GM23248 (cell line): ENCODE measurements around the gene IQCM. TPM values are rescaled to one million over a fixed set of nuclear protein-coding genes. Genes with fewer than 3 reads are reported as not detected.
A peak's percentile ranks its signal among the peaks of the same experiment; 100 is the strongest.

Experiments
- DNase-seq: peaks from one replicate; pipeline ENCODE4 v3.0.0-alpha.2; 2015
- H2AFZ ChIP-seq: fragments of 200-600 bp; sonication (generic); 2 replicates; pipeline ENCODE4 v1.6.1; 2016; ENCODE audit warnings: antibody characterized with exemption
- H3F3A ChIP-seq: fragments of 200-600 bp; sonication (generic); 2 replicates; pipeline ENCODE4 v1.6.1; 2016; ENCODE audit warnings: mild to moderate bottlenecking, antibody characterized with exemption, mixed run types; ENCODE audit not compliant: insufficient read depth
- H3K27ac ChIP-seq: fragments of 200-600 bp; sonication (generic); 2 replicates; pipeline ENCODE4 v1.5.1; 2016; ENCODE audit warnings: mild to moderate bottlenecking
- H3K27me3 ChIP-seq: fragments of 200-600 bp; sonication (generic); replicated peaks from 2 replicates; pipeline ENCODE4 v1.6.1; 2016; ENCODE audit warnings: mild to moderate bottlenecking; ENCODE audit not compliant: insufficient read depth
- H3K36me3 ChIP-seq: fragments of 200-600 bp; sonication (generic); 2 replicates; pipeline ENCODE4 v1.6.1; 2016; ENCODE audit warnings: low read depth, mild to moderate bottlenecking
- H3K4me1 ChIP-seq: fragments of 200-600 bp; sonication (generic); 2 replicates; pipeline ENCODE4 v1.6.1; 2016; ENCODE audit warnings: mild to moderate bottlenecking; ENCODE audit not compliant: insufficient read depth
- H3K4me2 ChIP-seq: fragments of 200-600 bp; sonication (generic); one replicate; pipeline ENCODE4 v1.6.1; 2016; ENCODE audit warnings: mild to moderate bottlenecking; ENCODE audit not compliant: unreplicated experiment
- H3K4me3 ChIP-seq: fragments of 200-600 bp; sonication (generic); 2 replicates; pipeline ENCODE4 v1.5.1; 2016; ENCODE audit warnings: mild to moderate bottlenecking
- H3K79me2 ChIP-seq: fragments of 200-600 bp; sonication (generic); 2 replicates; pipeline ENCODE4 v1.6.1; 2016; ENCODE audit warnings: mild to moderate bottlenecking; ENCODE audit not compliant: insufficient read depth
- H3K9ac ChIP-seq: fragments of 200-600 bp; sonication (generic); 2 replicates; pipeline ENCODE4 v1.6.1; 2016; ENCODE audit warnings: mild to moderate bottlenecking
- H3K9me2 ChIP-seq: fragments of 200-600 bp; sonication (generic); 2 replicates; pipeline ENCODE4 v1.6.1; 2016; ENCODE audit warnings: mixed run types, mild to moderate bottlenecking, moderate library complexity; ENCODE audit not compliant: insufficient read depth
- H3K9me3 ChIP-seq: fragments of 200-600 bp; sonication (generic); one replicate; pipeline ENCODE4 v1.6.1; 2017; ENCODE audit warnings: low read depth
- H4K20me1 ChIP-seq: fragments of 200-600 bp; sonication (generic); 2 replicates; pipeline ENCODE4 v1.6.0; 2016; ENCODE audit not compliant: insufficient read depth
- EZH2 ChIP-seq: fragments of 200-600 bp; sonication (generic); IDR thresholded peaks from 2 replicates; pipeline ENCODE4 v1.6.1; 2018; ENCODE audit warnings: antibody characterized with exemption, mild to moderate bottlenecking; ENCODE audit not compliant: insufficient read depth, poor library complexity, severe bottlenecking
- EZH2phosphoT487 ChIP-seq: fragments of 200-600 bp; sonication (generic); IDR thresholded peaks from 2 replicates; pipeline ENCODE4 v1.6.1; 2018; ENCODE audit warnings: antibody characterized with exemption, moderate library complexity, mild to moderate bottlenecking, low read depth; ENCODE audit not compliant: insufficient read depth
- WGBS, 2 experiments: methylation state at CpG; one replicate each; pipeline ENCODE4 v1.1.6; 2015 to 2017; ENCODE audit warnings: low lambda C conversion rate in 2 of 2, low coverage in 1 of 2; ENCODE audit errors: missing lambda C conversion rate in 2 of 2; 5-methylcytosine and 5-hydroxymethylcytosine counted together
- in situ Hi-C: fragments of 300-500 bp; cut with MboI; formaldehyde crosslinking; loops from 2 replicates; pipeline ENCODE4 v1.15.0; 2020
- polyA plus RNA-seq: library from polyadenylated mRNA; unstranded; fragments of >200 nt; fragmentation: Nextera tagmentation; extraction: Ambion mirVana; gene quantifications from 2 replicates; pipeline ENCODE4 v1.2.1, GENCODE V29; 2016
- total RNA-seq: library from RNA; depleted of rRNA; stranded (reverse); fragments of >200 nt; shearing (Covaris generic); gene quantifications from 2 replicates; pipeline ENCODE4 v1.2.3, GENCODE V29; 2014

Gene IQCM
- total and polyA plus RNA-seq, 2 experiments from 2014 or later, result 0.11 TPM; not detected in 1

- no peaks in the 10 kb centered on the region for H3K9me3 ChIP-seq
- H3K36me3 ChIP-seq, result no peaks in the 10 kb centered on the region
- in situ Hi-C loops, result no loop called here
- H3K9me2 ChIP-seq, result no peaks in the 10 kb centered on the region
- H4K20me1 ChIP-seq, result no peaks in the 10 kb centered on the region
- no peaks in the 10 kb centered on the region for H3K27me3 ChIP-seq
- DNase-seq, result no peak
- H3K4me2 ChIP-seq, result no peak overlapping the region
- no peaks in the 10 kb centered on the region for H3K79me2 ChIP-seq
- no peaks in the 10 kb centered on the region for H3F3A ChIP-seq
- TF ChIP-seq EZH2 (no peak), EZH2phosphoT487 (no peak)
- no peak overlapping the region for H3K4me3 ChIP-seq
- H3K4me1 ChIP-seq, result peaks cover 7% of the 10 kb centered on the region; the same call in 1 of the 2 replicates
- WGBS, 2 experiments, result 81 to 92% methylated on average over 1 of the region's 1 CpG
- no peak overlapping the region for H3K27ac ChIP-seq
- no peak overlapping the region for H3K9ac ChIP-seq
- no peak overlapping the region for H2AFZ ChIP-seq
Observed at GRCh38 chr4:149838036-149838435, 22.4 kb upstream of the IQCM start.

- Histone ChIP-seq H3K9me2 (no peaks in the 10 kb centered on the region), H3K27ac (no peak overlapping the region), H3K9me3 (no peaks in the 10 kb centered on the region), H3K4me2 (no peak overlapping the region), H3K4me3 (no peak overlapping the region), H3K79me2 (no peaks in the 10 kb centered on the region), H3F3A (no peaks in the 10 kb centered on the region), H4K20me1 (no peaks in the 10 kb centered on the region), H3K4me1 (peaks cover 7% of the 10 kb centered on the region; the same call in 1 of the 2 replicates), H3K9ac (no peak overlapping the region), H3K27me3 (no peaks in the 10 kb centered on the region), H3K36me3 (no peaks in the 10 kb centered on the region), H2AFZ (peak overlapping the region; percentile 42; the same call in 1 of the 2 replicates)
- whole genome bisulfite sequencing, 2 experiments, result 62 to 65% methylated on average over 3 of the region's 3 CpGs
- peak; percentile 54 for DNase-seq
- TF ChIP-seq EZH2 (no peak), EZH2phosphoT487 (no peak)
- in situ Hi-C loops, result no loop called here
Observed at GRCh38 chr4:149836546-149836945, 20.9 kb upstream of the IQCM start.

- Histone ChIP-seq H3K4me3 (no peak overlapping the region), H3K79me2 (no peaks in the 10 kb centered on the region), H3K27me3 (no peaks in the 10 kb centered on the region), H3F3A (no peaks in the 10 kb centered on the region), H2AFZ (no peak overlapping the region), H3K9ac (no peak overlapping the region), H4K20me1 (no peaks in the 10 kb centered on the region), H3K9me2 (no peaks in the 10 kb centered on the region), H3K27ac (no peak overlapping the region), H3K4me2 (no peak overlapping the region), H3K4me1 (peaks cover 7% of the 10 kb centered on the region; the same call in 1 of the 2 replicates), H3K9me3 (no peaks in the 10 kb centered on the region), H3K36me3 (no peaks in the 10 kb centered on the region)
- DNase-seq, result no peak
- WGBS, 2 experiments, result 95 to 97% methylated on average over 8 to 15 of the region's 15 CpGs
- no peak for TF ChIP-seq EZH2phosphoT487
- TF ChIP-seq EZH2, result no peak
- in situ Hi-C loops, result no loop called here
Observed at GRCh38 chr4:149835280-149835679, 19.6 kb upstream of the IQCM start.

- Histone ChIP-seq H3K4me3 (no peak overlapping the region), H2AFZ (no peak overlapping the region), H3K27ac (no peak overlapping the region), H3K4me2 (no peak overlapping the region), H3K4me1 (peaks cover 10% of the 10 kb centered on the region; the same call in 1 of the 2 replicates), H4K20me1 (no peaks in the 10 kb centered on the region), H3F3A (no peaks in the 10 kb centered on the region), H3K79me2 (no peaks in the 10 kb centered on the region), H3K9me3 (no peaks in the 10 kb centered on the region), H3K9me2 (no peaks in the 10 kb centered on the region), H3K36me3 (no peaks in the 10 kb centered on the region), H3K9ac (no peak overlapping the region), H3K27me3 (no peaks in the 10 kb centered on the region)
- in situ Hi-C loops, result no loop called here
- TF ChIP-seq EZH2 (no peak), EZH2phosphoT487 (no peak)
- DNase-seq, result no peak
Observed at GRCh38 chr4:149831656-149832208, 16.1 kb upstream of the IQCM start.

- in situ Hi-C loops, result no loop called here
- H3K9me2 ChIP-seq, result no peaks in the 10 kb centered on the region
- H3K27ac ChIP-seq, result no peak overlapping the region
- H3K36me3 ChIP-seq, result no peaks in the 10 kb centered on the region
- H4K20me1 ChIP-seq, result no peaks in the 10 kb centered on the region
- peaks cover 5% of the 10 kb centered on the region; the same call in 1 of the 2 replicates for H3K4me1 ChIP-seq
- WGBS, 2 experiments, result 91 to 94% methylated on average over 3 of the region's 3 CpGs
- H3K9ac ChIP-seq, result no peak overlapping the region
- no peak for DNase-seq
- H3K9me3 ChIP-seq, result no peaks in the 10 kb centered on the region
- no peak overlapping the region for H2AFZ ChIP-seq
- H3K4me2 ChIP-seq, result no peak overlapping the region
- H3K27me3 ChIP-seq, result no peaks in the 10 kb centered on the region
- no peak overlapping the region for H3K4me3 ChIP-seq
- TF ChIP-seq EZH2 (no peak), EZH2phosphoT487 (no peak)
- no peaks in the 10 kb centered on the region for H3K79me2 ChIP-seq
- H3F3A ChIP-seq, result no peaks in the 10 kb centered on the region
Observed at GRCh38 chr4:149830823-149831222, 15.2 kb upstream of the IQCM start.
